Measurements from ENCODE around the gene EFNA4. TPM values are rescaled to one million over a fixed set of nuclear protein-coding genes. Genes with fewer than 3 reads are reported as not detected.

EFNA4 gene
- total RNA-seq, 6 experiments from 2014 or later: 3.6 to 5.6 (median 4.8) TPM

GRCh38 chr1:155107309-155108264 is 44.0 kb downstream of the EFNA4 start:
- no peaks in the 10 kb centered on the region for H3K9me3 Mint-ChIP-seq
- TF ChIP-seq CTCF (IDR thresholded peaks at IDR 0.05): no peak
- no peak overlapping the region for H3K4me3 Mint-ChIP-seq
- no peak for DNase-seq
- H3K27ac Mint-ChIP-seq: no peak overlapping the region
- no peaks in the 10 kb centered on the region for H3K4me1 Mint-ChIP-seq (ENCODE audit: low read depth)
- H3K27me3 Mint-ChIP-seq (ENCODE audit: insufficient read depth): peaks cover 57% of the 10 kb centered on the region
- no peaks in the 10 kb centered on the region for H3K36me3 Mint-ChIP-seq (ENCODE audit: low read depth)

GRCh38 chr1:155108296-155108695 is 44.8 kb downstream of the EFNA4 start:
- H3K36me3 Mint-ChIP-seq (ENCODE audit: low read depth): no peaks in the 10 kb centered on the region
- TF ChIP-seq CTCF (IDR thresholded peaks at IDR 0.05): no peak
- DNase-seq: no peak
- no peaks in the 10 kb centered on the region for H3K9me3 Mint-ChIP-seq
- peaks cover 59% of the 10 kb centered on the region for H3K27me3 Mint-ChIP-seq (ENCODE audit: insufficient read depth)
- no peaks in the 10 kb centered on the region for H3K4me1 Mint-ChIP-seq (ENCODE audit: low read depth)
- no peak overlapping the region for H3K27ac Mint-ChIP-seq
- H3K4me3 Mint-ChIP-seq: no peak overlapping the region

- no peak for TF ChIP-seq CTCF (IDR thresholded peaks at IDR 0.05)
- no peak overlapping the region for H3K4me3 Mint-ChIP-seq
- no peak overlapping the region for H3K27ac Mint-ChIP-seq
- DNase-seq: no peak
- no peaks in the 10 kb centered on the region for H3K9me3 Mint-ChIP-seq
- no peaks in the 10 kb centered on the region for H3K4me1 Mint-ChIP-seq (ENCODE audit: low read depth)
- H3K36me3 Mint-ChIP-seq (ENCODE audit: low read depth): no peaks in the 10 kb centered on the region
- H3K27me3 Mint-ChIP-seq (ENCODE audit: insufficient read depth): peaks cover 50% of the 10 kb centered on the region
These were observed 46.8 kb downstream of the EFNA4 start for GRCh38 chr1:155110381-155110780.

- DNase-seq: no peak
- Mint-ChIP-seq H3K27ac (no peak overlapping the region), H3K4me3 (no peak overlapping the region), H3K4me1 (ENCODE audit: low read depth) (no peaks in the 10 kb centered on the region), H3K36me3 (ENCODE audit: low read depth) (no peaks in the 10 kb centered on the region), H3K27me3 (ENCODE audit: insufficient read depth) (peaks cover 45% of the 10 kb centered on the region), H3K9me3 (no peaks in the 10 kb centered on the region)
- no peak for TF ChIP-seq CTCF (IDR thresholded peaks at IDR 0.05)
These were observed 47.3 kb downstream of the EFNA4 start for GRCh38 chr1:155110826-155111225.

- no peak for TF ChIP-seq CTCF (IDR thresholded peaks at IDR 0.05)
- no peaks in the 10 kb centered on the region for H3K36me3 Mint-ChIP-seq (ENCODE audit: low read depth)
- H3K9me3 Mint-ChIP-seq: no peaks in the 10 kb centered on the region
- peaks cover 38% of the 10 kb centered on the region for H3K27me3 Mint-ChIP-seq (ENCODE audit: insufficient read depth)
- DNase-seq: no peak
- H3K27ac Mint-ChIP-seq: no peak overlapping the region
- no peaks in the 10 kb centered on the region for H3K4me1 Mint-ChIP-seq (ENCODE audit: low read depth)
- no peak overlapping the region for H3K4me3 Mint-ChIP-seq
These were observed 50.0 kb downstream of the EFNA4 start for GRCh38 chr1:155113450-155113980.
